ENCODE measurements around the gene RNMT.
"Not testable (repeated sequence)": the region's sequence is repeated elsewhere in the genome, so short reads cannot be mapped to it uniquely, and the experiment has no call there.

Gene RNMT

DNA sequence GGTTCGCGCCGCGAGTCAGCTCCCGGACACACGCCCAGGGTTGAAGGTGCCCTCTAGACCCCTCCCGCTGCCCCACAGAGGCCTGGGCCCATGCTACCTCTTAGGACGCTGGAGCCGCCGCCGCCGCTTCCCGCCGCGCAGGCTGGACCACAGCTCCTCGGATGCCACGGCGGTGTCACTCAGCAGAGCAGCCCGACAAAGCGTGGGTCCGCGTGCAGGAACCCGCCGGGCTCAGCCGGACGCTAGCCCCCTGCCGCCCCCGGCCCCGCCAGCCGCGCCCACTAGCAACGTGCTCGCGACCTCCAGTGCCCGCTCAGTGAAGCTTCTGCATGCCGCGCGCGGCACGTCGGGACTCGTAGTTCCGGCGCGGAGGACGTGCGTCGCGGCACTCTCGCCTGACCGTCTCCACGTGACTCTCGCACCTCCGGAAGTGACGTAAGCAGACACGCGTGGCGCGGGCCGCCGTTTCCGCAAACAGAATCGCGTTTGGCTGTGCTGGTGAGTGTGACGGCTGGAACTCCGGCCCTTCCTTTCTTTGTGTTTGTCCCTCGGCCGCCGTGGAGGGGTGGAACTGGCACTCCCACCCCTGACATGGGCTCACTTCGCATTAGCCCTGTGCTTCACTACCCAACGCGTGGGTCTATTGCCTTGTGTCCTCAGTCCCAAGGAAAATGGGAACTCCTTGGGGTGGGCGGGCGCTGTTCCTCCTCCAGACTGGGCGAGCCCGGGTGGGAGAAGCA lies at the start of gene RNMT, which contains the start of gene FAM210A:
RNMT (plus strand) TSS at position 442 of the 740 bp plus-strand sequence. CDS start 4,845 bp downstream, outside the sequence.
FAM210A (minus strand) TSS at position 327 of the 740 bp plus-strand sequence. CDS start 44,481 bp downstream, outside the sequence.
- DNase-seq (ENCODE audit: low read depth), result peak; percentile 90

DNA sequence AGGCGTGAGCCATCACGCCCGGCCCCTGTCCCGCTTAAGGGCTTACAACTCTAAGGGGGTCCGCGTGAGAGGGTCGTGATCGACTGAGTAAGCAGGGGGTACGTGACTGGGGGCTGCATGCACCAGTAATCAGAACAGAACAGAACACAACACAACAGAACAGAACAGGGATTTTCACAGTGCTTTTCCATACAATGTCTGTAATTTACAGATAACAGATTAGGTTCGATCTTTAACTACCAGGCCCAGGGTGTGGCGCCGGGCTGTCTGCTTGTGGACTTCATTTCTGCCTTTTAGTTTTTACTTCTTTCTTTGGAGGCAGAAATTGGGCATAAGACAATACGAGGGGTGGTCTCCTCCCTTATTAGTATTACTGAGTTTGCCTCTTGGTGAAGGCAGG lies 49.1 kb upstream of the RNMT start:
- DNase-seq (ENCODE audit: low read depth), result not testable (repeated sequence)

DNA sequence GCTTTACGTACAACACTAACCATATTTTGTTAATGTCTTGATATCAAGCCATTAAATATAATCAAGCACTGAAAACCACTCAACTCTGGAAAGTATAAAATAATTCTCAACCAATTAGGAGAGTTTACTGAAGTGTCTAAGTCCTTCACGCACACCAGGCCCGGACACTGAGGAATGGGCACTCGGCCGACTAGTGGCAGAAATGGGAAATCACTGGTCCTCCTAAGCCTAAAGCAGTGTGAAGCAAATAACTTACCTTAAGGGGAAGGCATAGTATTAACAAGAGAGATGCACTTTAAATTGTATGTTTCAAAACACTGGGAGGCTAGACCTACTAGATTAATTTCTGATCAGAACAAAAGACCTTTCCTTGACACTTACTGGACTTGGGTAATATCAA lies 45.9 kb upstream of the RNMT start:
- no peak for DNase-seq (ENCODE audit: low read depth)

DNA sequence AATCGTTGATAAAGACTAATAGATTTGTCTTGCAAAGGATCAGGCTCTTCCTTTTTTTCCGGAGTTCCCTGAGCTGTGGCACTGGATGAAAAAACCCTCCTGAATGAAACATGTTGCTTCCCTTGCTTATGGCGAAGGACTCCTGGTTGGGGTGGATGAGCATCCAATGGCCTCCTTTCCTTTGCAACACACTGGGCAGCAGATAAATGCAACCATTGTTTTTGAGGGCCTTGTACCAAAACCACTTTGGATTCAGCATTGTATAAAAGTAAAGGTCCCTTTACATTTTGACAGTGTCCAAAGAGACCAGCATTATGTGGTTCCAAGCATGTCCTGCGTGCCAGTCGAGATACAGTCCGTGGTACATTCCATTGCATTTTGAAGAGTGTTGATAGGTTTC lies 44.8 kb upstream of the RNMT start:
- no peak for DNase-seq (ENCODE audit: low read depth)

DNA sequence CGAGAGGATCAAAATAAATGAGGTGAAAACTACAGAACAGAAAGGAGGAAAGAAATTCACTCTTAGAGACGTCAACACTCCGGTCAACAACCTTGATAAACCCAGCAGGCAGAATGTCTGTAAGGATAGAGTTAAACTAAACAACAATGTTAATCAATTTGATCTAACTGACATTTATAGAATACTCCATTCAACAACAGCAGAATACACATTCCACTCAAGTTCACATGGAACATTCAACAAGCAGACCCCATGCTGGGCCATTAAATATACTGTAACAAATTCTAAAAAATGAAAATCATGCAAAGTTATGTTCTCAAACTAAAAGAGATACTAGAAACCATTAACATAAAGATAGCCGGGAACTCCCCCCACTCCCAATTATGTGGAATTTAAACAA lies 41.9 kb upstream of the RNMT start:
- no peak for DNase-seq (ENCODE audit: low read depth)

DNA sequence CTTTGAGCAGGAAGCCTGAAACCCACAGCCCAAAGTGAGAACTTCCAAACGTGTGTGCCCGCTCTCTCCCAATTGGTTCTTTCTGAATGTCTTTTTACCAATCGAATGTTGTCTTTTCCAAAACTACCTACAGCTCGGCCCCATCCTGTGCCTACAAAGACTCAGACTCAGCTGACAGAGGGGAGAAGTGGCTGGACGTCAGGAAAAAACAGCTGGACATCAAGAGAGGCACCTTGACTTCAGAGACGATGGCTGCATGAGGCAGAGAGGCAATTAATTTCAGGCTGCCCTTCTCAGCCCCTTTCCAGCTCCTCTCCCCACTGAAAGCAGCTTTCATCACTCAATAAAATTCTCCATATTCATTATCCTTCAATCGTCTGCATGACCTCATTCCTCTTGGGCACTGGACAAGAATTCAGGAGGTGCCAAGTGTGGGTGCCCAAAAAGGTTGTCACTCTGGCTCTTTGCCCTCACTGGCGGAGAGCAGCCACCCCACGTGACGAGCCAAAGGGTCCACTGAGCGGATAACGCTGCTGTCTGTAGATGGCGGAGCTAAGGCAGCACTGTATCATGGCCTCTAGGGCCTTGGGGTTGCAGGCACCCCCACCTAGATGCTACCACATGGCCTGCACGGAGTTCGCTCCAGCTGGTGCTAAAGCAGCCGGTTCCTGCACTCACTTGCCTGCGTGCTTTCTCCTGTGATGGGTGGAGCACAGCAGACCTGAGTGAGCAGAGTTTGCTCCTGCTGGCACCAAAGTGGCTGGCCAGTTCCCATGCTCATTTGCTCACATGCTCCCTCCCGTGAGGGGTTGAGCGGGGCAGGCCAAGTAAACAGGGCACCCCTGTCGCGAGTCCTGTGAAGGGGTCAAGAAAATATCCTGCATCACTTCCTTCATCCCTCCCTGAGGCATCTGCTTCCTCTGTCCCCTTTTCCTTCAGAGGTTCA lies 38.0 kb upstream of the RNMT start:
- no peak for DNase-seq (ENCODE audit: low read depth)

DNA sequence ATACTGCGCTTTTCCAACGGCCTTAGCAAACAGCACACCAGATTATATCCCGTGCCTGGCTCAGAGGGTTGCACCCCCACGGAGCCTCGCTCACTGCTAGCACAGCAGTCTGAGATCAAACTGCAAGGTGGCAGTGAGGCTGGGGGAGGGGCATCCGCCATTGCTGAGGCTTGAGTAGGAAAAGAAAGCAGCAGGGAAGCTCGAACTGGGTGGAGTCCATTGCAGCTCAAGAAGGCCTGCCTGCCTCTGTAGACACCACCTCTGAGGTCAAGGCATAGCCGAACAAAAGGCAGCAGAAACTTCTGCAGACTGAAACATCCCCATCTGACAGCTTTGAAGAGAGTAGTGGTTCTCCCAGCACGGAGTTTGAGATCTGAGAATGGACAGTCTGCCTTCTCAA lies 36.4 kb upstream of the RNMT start:
- not testable (repeated sequence) for DNase-seq (ENCODE audit: low read depth)

DNA sequence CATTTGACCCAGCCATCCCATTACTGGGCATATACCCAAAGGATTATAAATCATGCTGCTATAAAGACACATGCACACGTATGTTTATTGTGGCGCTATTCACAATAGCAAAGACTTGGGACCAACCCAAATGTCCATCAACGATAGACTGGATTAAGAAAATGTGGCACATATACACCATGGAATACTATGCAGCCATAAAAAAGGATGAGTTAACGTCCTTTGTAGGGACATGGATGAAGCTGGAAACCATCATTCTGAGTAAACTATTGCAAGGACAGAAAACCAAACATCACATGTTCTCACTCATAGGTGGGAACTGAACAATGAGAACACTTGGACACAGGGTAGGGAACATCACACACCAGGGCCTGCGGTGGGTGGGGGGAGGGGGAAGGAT lies 31.1 kb upstream of the RNMT start:
- DNase-seq (ENCODE audit: low read depth), result not testable (repeated sequence)

DNA sequence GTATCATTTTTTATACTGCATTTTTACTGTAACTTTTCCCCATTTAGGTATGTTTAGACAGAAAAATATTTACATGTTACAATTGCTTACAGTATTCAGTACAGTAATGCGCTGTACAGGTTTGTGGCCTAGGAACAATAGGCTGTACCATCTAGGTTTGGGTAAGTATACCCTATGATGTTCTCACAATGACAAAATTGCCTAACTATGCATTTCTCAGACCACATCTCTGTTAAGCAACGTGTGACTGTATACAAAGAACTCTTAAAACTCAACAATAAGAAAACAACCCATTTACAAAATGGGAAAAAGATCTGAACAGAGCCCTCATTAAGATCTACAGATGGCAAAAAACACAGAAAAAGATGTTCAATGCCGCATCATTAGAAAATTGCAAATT lies 29.5 kb upstream of the RNMT start:
- DNase-seq (ENCODE audit: low read depth), result no peak

DNA sequence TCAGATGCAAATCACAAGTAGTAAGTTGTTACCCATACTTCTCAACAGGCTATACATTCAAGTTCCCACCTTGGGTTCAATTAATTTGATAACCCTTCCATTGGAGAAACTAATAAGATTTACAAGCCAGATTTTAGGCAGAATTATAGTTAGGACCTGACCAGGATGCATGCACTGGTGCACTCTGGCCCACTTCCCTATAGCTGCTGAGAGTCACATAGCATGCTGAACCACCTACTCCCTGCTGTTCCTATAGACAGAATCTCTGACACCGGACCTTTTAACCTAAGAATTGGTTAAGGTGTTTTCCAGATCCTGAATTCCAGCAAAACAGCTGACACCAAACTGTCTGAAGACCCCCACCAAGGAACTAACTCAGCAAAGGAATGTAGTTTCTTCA lies 26.3 kb upstream of the RNMT start:
- DNase-seq (ENCODE audit: low read depth), result no peak

DNA sequence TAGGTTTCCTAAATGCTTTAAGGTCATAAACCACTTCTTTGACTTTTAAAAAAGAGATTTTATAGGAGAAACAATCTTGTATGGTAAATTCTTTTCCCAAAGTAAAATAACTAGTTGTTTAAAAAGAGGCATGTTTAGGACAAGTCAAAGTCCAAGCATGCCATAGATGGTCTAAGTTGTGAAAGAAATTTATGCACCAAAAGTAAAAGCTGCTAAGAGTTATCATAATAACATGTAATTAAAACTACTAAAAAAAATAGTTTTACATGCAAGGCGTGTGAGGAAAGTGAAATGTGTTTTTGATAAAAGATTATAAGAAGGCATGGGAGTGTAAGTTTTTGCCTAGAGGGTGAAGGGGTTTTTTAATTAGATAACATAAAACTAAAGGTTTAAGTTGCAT lies 22.6 kb upstream of the RNMT start:
- no peak for DNase-seq (ENCODE audit: low read depth)

DNA sequence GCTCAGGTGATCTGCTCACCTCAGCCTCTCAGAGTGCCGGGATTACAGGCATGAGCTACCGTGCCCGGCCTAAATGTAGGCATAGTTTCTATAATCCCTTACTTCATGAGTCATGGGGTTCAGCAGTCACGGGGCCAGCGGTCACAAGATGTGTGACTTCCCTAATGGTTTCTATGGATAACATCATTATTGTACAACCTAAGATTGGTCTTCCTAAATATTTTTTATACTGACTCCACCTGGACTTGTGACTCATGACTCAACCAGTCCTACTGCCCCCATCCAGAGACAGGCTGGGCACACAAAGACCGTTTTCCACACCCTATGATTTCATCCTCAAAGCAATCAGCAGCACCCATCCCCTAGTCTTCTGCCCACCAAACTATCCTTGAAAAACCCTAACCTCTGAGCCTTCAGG lies 16.1 kb upstream of the RNMT start:
- no peak for DNase-seq (ENCODE audit: low read depth)

DNA sequence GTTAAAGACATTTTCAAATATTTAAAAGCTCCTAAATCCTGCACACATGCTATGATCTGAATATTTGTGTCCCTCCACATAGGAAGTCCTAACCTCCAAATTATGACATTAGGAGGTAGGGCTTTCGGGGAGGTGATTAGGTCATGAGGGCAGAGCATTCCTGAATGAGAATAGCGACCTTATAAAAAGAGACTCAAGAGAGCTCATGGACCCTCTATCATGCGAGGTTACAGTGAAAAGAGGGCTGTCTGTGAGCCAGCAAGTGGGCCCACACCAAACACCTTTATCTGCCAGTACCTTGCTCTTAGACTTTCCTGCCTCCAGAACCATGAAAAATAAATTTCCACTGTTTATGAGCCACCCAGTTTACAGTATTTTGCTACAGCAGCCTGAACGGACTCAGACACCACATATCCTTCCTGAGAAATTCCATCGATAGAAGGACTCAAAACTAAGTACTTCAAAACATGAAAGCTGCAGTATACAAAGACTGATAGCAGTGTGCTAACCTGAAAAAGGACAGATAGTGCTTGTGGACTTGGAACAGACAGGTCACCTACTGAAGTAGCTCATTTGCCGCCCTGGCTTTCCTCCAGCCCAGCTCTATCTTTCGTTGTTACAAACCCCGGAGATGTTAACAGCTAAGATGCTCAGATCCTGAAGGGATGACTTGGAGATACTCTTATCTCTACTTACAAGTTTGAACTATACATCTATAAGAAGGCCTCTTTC lies 13.9 kb upstream of the RNMT start:
- DNase-seq (ENCODE audit: low read depth), result no peak

DNA sequence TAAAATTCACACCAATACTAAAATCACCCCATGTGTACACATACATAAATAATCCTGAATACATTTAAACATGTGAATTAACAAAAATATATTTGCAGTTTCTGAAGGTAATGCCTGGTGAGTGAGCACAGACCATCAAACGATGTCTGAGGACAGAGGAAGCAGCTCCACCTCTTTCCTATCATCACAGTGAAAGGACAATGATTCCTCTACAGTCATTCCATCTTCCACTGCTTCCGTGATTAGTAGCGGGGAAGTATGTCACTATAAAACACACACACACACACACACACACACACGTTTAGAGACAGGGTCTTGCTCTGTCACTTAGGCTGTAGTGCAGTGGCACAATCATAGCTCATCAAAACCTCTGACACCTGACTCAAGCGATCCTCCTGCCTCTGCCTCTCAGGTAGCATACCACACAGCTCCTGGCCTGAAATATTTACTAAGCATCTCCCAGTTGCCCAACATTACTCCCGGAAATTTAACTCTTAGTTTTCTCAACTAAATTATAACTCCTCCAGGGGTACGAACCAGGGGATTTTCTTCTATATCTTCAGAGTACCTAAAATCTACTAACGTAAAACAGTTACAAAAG lies 12.9 kb upstream of the RNMT start:
- no peak for DNase-seq (ENCODE audit: low read depth)

DNA sequence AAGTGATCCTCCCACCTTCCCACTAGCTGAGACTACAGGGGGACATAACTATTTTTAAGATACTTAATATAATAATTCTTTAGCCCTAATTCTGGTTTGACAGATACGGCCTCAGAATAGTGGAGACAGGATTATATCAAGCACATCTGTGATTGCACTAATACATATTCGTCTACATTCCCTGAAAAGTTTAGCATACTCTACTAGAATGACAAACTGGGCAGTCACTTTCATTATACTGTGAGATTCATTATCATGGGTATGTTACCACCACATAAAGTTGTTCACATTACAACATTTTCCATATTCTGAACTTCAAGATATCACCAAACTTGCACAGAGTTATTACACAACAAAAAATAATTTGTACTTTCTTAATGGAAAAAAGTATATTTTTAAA lies 11.1 kb upstream of the RNMT start:
- DNase-seq (ENCODE audit: low read depth), result no peak

DNA sequence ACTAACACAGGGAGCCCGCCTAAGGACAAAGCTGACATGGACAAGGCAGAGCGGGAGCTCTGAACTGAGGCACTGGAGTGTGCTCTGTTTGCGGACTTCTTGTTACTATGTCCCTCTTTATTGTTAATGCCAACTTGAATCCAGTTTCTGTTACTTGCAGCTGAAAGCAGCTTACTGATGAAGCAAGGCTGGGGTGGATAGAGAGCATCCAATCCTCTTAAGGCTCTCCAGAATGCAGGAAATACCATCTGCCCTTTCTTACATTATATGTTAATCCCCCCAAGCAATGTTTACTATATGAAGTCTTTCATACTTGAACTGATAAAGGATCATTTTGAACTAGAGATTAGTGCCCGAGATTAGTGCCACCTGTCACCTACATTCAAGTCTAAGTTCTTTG lies 9.6 kb upstream of the RNMT start:
- DNase-seq (ENCODE audit: low read depth), result no peak

DNA sequence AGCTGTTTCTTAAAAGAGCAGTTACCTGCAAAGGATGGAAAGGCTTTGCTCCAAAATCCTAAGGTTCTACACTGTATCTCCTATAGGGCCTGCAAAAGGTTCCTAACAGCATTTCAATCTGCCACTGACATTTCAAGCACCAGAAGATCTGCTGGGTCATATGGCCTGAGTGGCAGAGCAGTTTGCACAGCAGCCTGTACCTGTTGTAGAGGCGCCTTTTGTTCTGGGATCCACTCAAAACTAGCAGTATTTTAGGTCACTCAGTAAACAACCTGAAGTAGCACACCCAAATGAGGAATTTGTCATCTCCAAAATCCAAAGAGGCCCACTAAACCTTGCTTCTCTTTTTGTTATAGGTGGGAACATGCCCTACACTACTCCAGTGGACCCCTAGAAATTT lies 6.3 kb upstream of the RNMT start:
- no peak for DNase-seq (ENCODE audit: low read depth)

DNA sequence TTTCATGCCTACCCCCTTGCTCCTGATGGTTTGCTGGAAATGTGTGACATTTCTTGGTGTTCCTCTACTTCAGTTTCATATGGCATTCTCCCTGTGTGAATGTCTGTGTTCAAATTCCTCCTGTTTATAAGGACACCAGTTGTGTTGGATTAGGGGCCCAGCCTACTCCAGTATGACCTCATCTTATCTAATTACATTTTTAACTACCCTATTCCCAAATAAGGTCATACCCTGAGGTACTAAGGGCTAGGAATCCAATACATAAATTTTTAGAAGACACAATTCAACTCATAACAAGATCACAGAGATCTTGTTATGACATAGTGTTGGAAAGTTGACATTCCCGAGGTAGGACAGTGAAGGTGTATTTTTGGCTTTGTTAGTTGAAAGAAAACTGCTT lies 5.6 kb upstream of the RNMT start:
- DNase-seq (ENCODE audit: low read depth), result no peak

DNA sequence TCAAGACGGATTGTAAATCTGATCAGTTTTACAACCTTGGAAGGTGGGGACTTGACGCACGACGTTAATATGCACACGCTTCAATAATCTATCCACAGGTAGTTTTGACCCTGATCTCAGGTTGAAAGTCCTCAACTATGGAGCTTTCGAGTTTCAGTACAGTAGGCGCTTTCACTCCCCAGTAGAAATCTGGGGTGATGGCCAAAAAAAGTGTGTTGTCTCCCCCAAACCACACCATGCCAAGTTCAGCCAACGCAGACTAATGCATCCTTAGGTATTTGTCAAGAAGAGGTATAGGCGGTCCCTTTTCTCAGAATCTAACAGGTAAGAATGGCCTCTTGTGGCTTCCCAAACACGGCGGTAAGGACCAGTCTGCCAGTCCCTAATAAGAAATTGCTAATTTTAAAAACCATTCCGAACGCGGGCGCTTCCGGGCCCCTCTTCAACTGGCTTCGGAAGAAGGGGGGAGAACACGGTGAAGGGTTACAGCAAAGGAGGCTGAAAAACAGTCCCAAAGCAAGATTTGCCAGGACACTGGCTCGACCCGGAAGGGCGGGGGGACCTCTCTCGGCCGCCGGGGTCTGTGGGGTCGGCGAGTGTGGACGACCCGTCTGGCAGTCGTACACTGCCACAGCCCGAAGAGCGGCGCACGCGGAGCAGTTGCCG lies 774 bp upstream of the RNMT start:
- DNase-seq (ENCODE audit: low read depth), result peak; percentile 1

DNA sequence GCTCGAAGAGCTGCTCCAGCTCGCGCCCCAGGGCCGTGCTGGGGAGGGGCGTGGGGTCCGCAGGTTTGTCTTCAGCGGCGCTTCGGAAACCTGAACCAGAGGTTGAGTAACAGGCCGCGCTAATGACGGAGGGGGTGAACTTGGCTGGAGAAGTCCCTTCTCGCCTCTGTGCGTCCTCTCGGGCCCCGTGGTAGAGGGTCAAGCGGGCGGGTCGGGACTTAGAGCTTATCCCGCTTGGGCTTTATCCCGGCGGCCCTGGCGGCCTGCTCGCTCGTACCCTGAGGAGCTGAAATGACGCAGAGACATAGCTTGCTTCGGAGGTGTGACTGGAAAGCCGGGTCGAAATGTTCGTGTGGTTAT lies 479 bp downstream of the RNMT start:
- peak; percentile 10 for DNase-seq (ENCODE audit: low read depth)

DNA sequence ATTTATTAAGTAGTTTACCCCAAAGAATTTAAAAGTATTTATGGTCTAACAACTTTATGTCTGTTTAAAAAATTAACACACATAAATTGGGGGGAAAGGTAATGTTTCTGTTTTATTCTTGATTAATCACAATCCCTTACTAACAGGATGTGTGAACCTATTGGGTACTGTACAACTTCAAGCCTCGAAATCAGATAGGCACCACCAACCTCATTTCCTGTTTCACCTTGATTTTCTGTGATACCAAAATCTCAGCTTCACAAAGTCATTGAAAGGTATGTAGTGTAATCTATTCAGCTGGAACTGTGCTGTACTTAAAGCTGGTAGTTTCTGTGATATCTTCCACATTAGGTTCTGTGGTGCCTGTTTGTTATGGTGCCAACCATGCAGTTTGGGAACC lies 4.0 kb downstream of the RNMT start:
- no peak for DNase-seq (ENCODE audit: low read depth)

DNA sequence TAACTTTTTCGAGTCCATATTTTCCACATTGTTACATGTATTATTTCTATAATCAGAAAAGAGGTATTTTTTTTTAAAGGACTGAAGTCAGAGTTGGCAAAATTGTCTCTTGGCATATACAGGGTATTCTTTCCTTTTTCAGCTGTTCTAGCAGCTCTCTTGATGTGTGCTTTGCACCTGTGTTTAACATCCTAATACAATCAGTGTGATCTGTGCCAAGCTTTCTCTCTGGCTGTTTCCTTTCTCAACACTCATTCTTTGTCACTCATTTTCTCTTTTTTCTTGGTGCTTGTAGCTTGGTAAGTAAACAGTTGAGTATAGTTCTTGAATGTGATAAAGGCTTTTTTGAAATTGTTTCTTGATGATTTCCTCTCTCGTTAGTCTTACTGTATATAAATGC lies 9.2 kb downstream of the RNMT start:
- DNase-seq (ENCODE audit: low read depth), result no peak

Data from activated gamma-delta T cell treated with anti-CD3 and anti-CD28 coated beads, Interleukin-2, amount 50 U/mL, for 16 hours (primary cell).